ENCODE data around the gene EXOSC10. TPM values are rescaled to one million over a fixed set of nuclear protein-coding genes. Genes with fewer than 3 reads are reported as not detected.

EXOSC10 gene
- total and polyA plus RNA-seq, 2 of the 13 experiments (the other 11 are each of a cell fraction or from before 2014, with no cell fraction given) = 48.4 to 67.6 TPM

DNA sequence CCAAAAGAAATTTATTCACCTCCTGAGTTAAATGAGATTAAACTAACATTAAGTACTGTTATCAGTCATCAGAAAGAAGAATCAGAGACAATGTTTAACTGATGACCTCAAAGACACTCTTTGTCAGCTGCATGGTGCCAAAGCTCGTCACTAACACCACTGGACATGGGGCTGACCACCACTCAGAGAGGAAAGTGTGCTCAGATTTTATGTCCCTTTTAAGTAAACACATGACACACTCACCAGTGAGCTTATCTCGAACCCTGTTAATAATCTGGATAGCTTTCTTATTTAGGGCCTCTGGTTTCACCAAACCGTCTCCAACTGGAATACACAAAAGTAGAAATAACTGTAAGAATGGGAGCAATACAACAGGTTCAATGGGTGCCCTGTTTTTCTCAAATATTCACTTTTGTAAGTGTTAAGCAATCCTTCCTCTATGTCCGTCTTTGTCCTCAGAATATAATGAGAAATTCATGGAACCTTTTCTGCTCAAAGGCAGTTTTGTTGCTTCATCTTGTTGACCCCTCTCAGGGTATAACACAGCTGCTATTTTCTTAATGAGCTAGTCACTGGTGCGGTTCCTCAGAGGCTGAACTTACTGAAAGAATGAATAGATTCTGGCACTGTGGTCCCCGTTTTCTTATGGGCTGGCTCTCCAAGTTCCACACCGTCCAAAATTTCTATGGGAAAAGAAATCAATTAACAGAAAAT lies 9.5 kb upstream of the EXOSC10 start (continued):
- TF ChIP-seq DMTF1 (CRISPR knock-in tag; IDR thresholded peaks at IDR 0.05) (no peak), JUN (CRISPR knock-in tag; IDR thresholded peaks at IDR 0.05) (no peak)

- TF ChIP-seq ZNF263 (CRISPR knock-in tag; IDR thresholded peaks at IDR 0.05) = no peak
- TF ChIP-seq ZNF670 (CRISPR knock-in tag; IDR thresholded peaks at IDR 0.05; ENCODE audit: borderline replicate concordance) = no peak
- TF ChIP-seq, protein P1, sequence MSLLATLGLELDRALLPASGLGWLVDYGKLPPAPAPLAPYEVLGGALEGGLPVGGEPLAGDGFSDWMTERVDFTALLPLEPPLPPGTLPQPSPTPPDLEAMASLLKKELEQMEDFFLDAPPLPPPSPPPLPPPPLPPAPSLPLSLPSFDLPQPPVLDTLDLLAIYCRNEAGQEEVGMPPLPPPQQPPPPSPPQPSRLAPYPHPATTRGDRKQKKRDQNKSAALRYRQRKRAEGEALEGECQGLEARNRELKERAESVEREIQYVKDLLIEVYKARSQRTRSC (CRISPR knock-in tag; IDR thresholded peaks at IDR 0.05; ENCODE audit: low read depth) = no peak
- no peak for TF ChIP-seq ZNF224 (CRISPR knock-in tag; IDR thresholded peaks at IDR 0.05)
- 99% methylated on average over 5 of the region's 5 CpGs for WGBS (ENCODE audit: low lambda C conversion rate)
- Histone ChIP-seq H3K27me3 (ENCODE audit: control insufficient read depth in 1 of 2, insufficient read depth in 2 of 2, low read length in 2 of 2) (no peaks in the 10 kb centered on the region), H3K27ac (ENCODE audit: extremely low read length, insufficient read depth, low read length) (no peak overlapping the region), H4K20me1 (ENCODE audit: insufficient read depth, low read length) (no peaks in the 10 kb centered on the region), H3K36me3 (replicated peaks in 1 of 2; ENCODE audit: control insufficient read depth in 1 of 2, insufficient read depth in 2 of 2, low read length in 2 of 2) (peaks cover 9 to 43% of the 10 kb centered on the region in 2 experiments; a peak in 4 of 5 replicates), H2AFZ (ENCODE audit: low read length) (no peak overlapping the region), H3K9me3 (ENCODE audit: low read length) (no peaks in the 10 kb centered on the region), H3K4me1 (ENCODE audit: insufficient read depth, low read length) (no peaks in the 10 kb centered on the region), H3K9ac (ENCODE audit: insufficient read depth, low read depth, low read length) (no peak overlapping the region), H3K79me2 (ENCODE audit: insufficient read depth, low read length) (no peaks in the 10 kb centered on the region), H3K4me3 (replicated peaks in 1 of 3; ENCODE audit: insufficient read depth in 1 of 3, low read depth in 2 of 3, low read length in 3 of 3) (no peak overlapping the region), H3K4me2 (ENCODE audit: low read depth, low read length) (no peak overlapping the region)
- ATAC-seq (no peak), DNase-seq (ENCODE audit: low spot score) (no peak), FAIRE-seq (no peak)
- ChIA-PET POLR2A (no interaction called here), CTCF (ENCODE audit: low intra/inter-chr PET ratio, low total read pairs) (no interaction called here)
- intact Hi-C loops (cut with micrococcal nuclease; ENCODE audit: unreplicated experiment) = no loop called here
- BruUV-seq (replicated peaks) = no TSS peak
- in situ Hi-C loops (cut with HindIII; ENCODE audit: extremely low pct_ligation_motif_present, low pct_unique_long_range_greater_than_20kb) = no loop called here
Observed at GRCh38 chr1:11107599-11107998, 7.9 kb upstream of the EXOSC10 start.

All from HepG2 (cell line).